H1 (cell line): ENCODE measurements around the gene SLC24A5. TPM values are rescaled to one million over a fixed set of nuclear protein-coding genes. Genes with fewer than 3 reads are reported as not detected.
A peak's percentile ranks its signal among the peaks of the same experiment; 100 is the strongest.

Experiments used
- CTCF ChIA-PET: fragments of 300-600 bp; sonication (Branson Sonifier 250); formaldehyde crosslinking; loops from one replicate; lab custom pipeline; 2021; ENCODE audit not compliant: partially characterized antibody; lab: Charles Lee
- POLR2A ChIA-PET: fragments of 300-600 bp; sonication (Branson Sonifier 250); formaldehyde crosslinking; loops from one replicate; lab custom pipeline; 2021; ENCODE audit warnings: inconsistent platforms; ENCODE audit not compliant: partially characterized antibody; lab: Charles Lee
- DNase-seq, 2 experiments: peaks; one replicate each; pipeline versions ENCODE4 v3.0.0 to v3.0.0-alpha.2; 2010 to 2022; ENCODE audit warnings: low spot score in 2 of 2, low read depth in 1 of 2, mixed read lengths in 1 of 2
- FAIRE-seq: peaks from 2 replicates; lab custom pipeline; 2011; peaks lifted over from hg19 to GRCh38; lab: Jason Lieb, UNC
- H2AFZ ChIP-seq: 2 replicates; pipeline ENCODE4 v1.8.1; 2012; ENCODE audit warnings: low read length, inconsistent platforms
- H2AK5ac ChIP-seq: 2 replicates; pipeline ENCODE4 v1.6.1; 2013; ENCODE audit warnings: low read depth, low read length
- H2BK120ac ChIP-seq: replicated peaks from 2 replicates; pipeline ENCODE3; 2013; ENCODE audit warnings: low read depth, low read length, inconsistent platforms
- H2BK12ac ChIP-seq: 2 replicates; pipeline ENCODE4 v1.6.1; 2013; ENCODE audit warnings: low read depth, low read length
- H2BK15ac ChIP-seq: 2 replicates; pipeline ENCODE4 v1.6.1; 2013; ENCODE audit warnings: low read length
- H2BK20ac ChIP-seq: 2 replicates; pipeline ENCODE4 v1.6.1; 2013; ENCODE audit warnings: low read length
- H2BK5ac ChIP-seq: 2 replicates; pipeline ENCODE4 v1.6.1; 2013; ENCODE audit warnings: low read depth, low read length
- H3K14ac ChIP-seq: 2 replicates; pipeline ENCODE4 v1.6.1; 2013; ENCODE audit warnings: inconsistent platforms; ENCODE audit not compliant: insufficient read length
- H3K18ac ChIP-seq: 2 replicates; pipeline ENCODE4 v1.6.1; 2013; ENCODE audit warnings: low read length; ENCODE audit errors: extremely low read depth
- H3K23ac ChIP-seq: 2 replicates; pipeline ENCODE4 v1.6.1; 2013; ENCODE audit warnings: inconsistent platforms; ENCODE audit not compliant: insufficient read length
- H3K23me2 ChIP-seq: 2 replicates; pipeline ENCODE4 v1.6.1; 2013; ENCODE audit warnings: low read depth, low read length
- H3K27ac ChIP-seq: 2 replicates; pipeline ENCODE4 v1.6.1; 2011; ENCODE audit warnings: low read depth, low read length, inconsistent platforms
- H3K27me3 ChIP-seq, 4 experiments: replicated peaks in 1 of 4; 1 replicate in 1 of 4; 2 replicates in 3 of 4; pipeline versions ENCODE4 v1.6.1 to v1.8.1; 2011 to 2013; ENCODE audit warnings: low read length in 3 of 4, mild to moderate bottlenecking in 3 of 4, inconsistent platforms in 2 of 4, mixed read lengths in 2 of 4, moderate library complexity in 1 of 4; ENCODE audit not compliant: control insufficient read depth in 3 of 4, insufficient read depth in 3 of 4; ENCODE audit errors: extremely low read depth in 1 of 4
- H3K36me3 ChIP-seq, 4 experiments: 2 replicates each; pipeline versions ENCODE4 v1.6.1 to v1.8.1; 2011 to 2013; ENCODE audit warnings: mild to moderate bottlenecking in 4 of 4, low read length in 3 of 4, moderate library complexity in 2 of 4, control low read depth in 1 of 4, inconsistent platforms in 1 of 4; ENCODE audit not compliant: insufficient read depth in 4 of 4, control insufficient read depth in 2 of 4
- H3K4ac ChIP-seq: replicated peaks from 2 replicates; pipeline ENCODE3; 2013; ENCODE audit warnings: low read length, low read depth, mixed read lengths, inconsistent platforms; ENCODE audit not compliant: insufficient read length
- H3K4me1 ChIP-seq, 4 experiments: replicated peaks in 1 of 4; 1 replicate in 1 of 4; 2 replicates in 3 of 4; pipeline versions ENCODE4 v1.6.1 to v1.8.1; 2011 to 2013; ENCODE audit warnings: low read length in 3 of 4, inconsistent platforms in 2 of 4, mixed read lengths in 1 of 4; ENCODE audit not compliant: insufficient read depth in 4 of 4, control insufficient read depth in 3 of 4
- H3K4me2 ChIP-seq, 2 experiments: 2 replicates each; pipeline versions ENCODE4 v1.6.1 to v1.8.1; 2011 to 2013; ENCODE audit warnings: low read depth in 2 of 2, low read length in 2 of 2, control low read depth in 1 of 2, inconsistent platforms in 1 of 2, mild to moderate bottlenecking in 1 of 2; ENCODE audit not compliant: insufficient read depth in 1 of 2
- H3K4me3 ChIP-seq, 4 experiments: fragments of 200-600, 300-600 bp in 1 of 4; sonication (generic), shearing (Covaris generic), sonication (Bioruptor Twin) in 1 of 4; 2 replicates each; pipeline versions ENCODE4 v1.5.1 to v1.8.1; 2011 to 2016; ENCODE audit warnings: low read length in 4 of 4, low read depth in 3 of 4, control low read depth in 2 of 4, inconsistent platforms in 2 of 4, mild to moderate bottlenecking in 2 of 4, mixed read lengths in 1 of 4, moderate library complexity in 1 of 4; ENCODE audit not compliant: insufficient read depth in 2 of 4; ENCODE audit errors: extremely low read depth in 1 of 4
- H3K56ac ChIP-seq: replicated peaks from 2 replicates; pipeline ENCODE3; 2013; ENCODE audit warnings: low read depth, mild to moderate bottlenecking, mixed read lengths, low read length, inconsistent platforms; ENCODE audit not compliant: insufficient read length
- H3K79me1 ChIP-seq: 2 replicates; pipeline ENCODE4 v1.6.1; 2013; ENCODE audit warnings: low read depth, low read length, control low read depth
- H3K79me2 ChIP-seq, 2 experiments: 2 replicates each; pipeline versions ENCODE4 v1.6.1 to v1.8.1; 2012 to 2013; ENCODE audit warnings: low read length in 2 of 2, mild to moderate bottlenecking in 2 of 2, inconsistent platforms in 1 of 2; ENCODE audit not compliant: insufficient read depth in 2 of 2, control insufficient read depth in 1 of 2
- H3K9ac ChIP-seq, 4 experiments: replicated peaks in 1 of 4; 1 replicate in 1 of 4; 2 replicates in 3 of 4; pipeline versions ENCODE4 v1.6.1 to v1.8.1; 2011 to 2013; ENCODE audit warnings: low read depth in 3 of 4, low read length in 3 of 4, control low read depth in 2 of 4, mild to moderate bottlenecking in 2 of 4, moderate library complexity in 2 of 4, inconsistent platforms in 1 of 4; ENCODE audit errors: extremely low read depth in 1 of 4
- H3K9me3 ChIP-seq, 2 experiments: 2 replicates each; pipeline versions ENCODE4 v1.6.1 to v1.8.1; 2012 to 2013; ENCODE audit warnings: mild to moderate bottlenecking in 2 of 2, moderate library complexity in 2 of 2, control low read depth in 1 of 2, inconsistent platforms in 1 of 2, low read depth in 1 of 2, low read length in 1 of 2, mixed read lengths in 1 of 2; ENCODE audit not compliant: insufficient read depth in 2 of 2
- H4K20me1 ChIP-seq, 2 experiments: replicated peaks in 1 of 2; 2 replicates each; pipeline versions ENCODE3 to v1.8.1; 2011 to 2013; ENCODE audit warnings: inconsistent platforms in 2 of 2, low read length in 2 of 2, mild to moderate bottlenecking in 1 of 2; ENCODE audit not compliant: insufficient read depth in 2 of 2, control insufficient read depth in 1 of 2
- H4K5ac ChIP-seq: 2 replicates; pipeline ENCODE4 v1.6.1; 2013; ENCODE audit warnings: low read length, low read depth, mixed read lengths, inconsistent platforms; ENCODE audit not compliant: insufficient read length
- H4K8ac ChIP-seq: 2 replicates; pipeline ENCODE4 v1.8.0; 2013; ENCODE audit warnings: mild to moderate bottlenecking, moderate library complexity, low read length, inconsistent platforms; ENCODE audit not compliant: insufficient read depth; ENCODE audit errors: extremely low read depth
- H4K91ac ChIP-seq: replicated peaks from 2 replicates; pipeline ENCODE3; 2013; ENCODE audit warnings: low read length, mixed read lengths, inconsistent platforms; ENCODE audit not compliant: insufficient read length
- CTCF ChIP-seq, 3 experiments: IDR thresholded peaks; 1 replicate in 2 of 3; 2 replicates in 1 of 3; pipeline versions ENCODE4 v1.5.1 to v1.6.1; 2011; ENCODE audit warnings: low read length in 3 of 3, mild to moderate bottlenecking in 3 of 3, inconsistent platforms in 2 of 3, low read depth in 1 of 3, moderate library complexity in 1 of 3; ENCODE audit not compliant: insufficient read depth in 1 of 3; ENCODE audit errors: control extremely low read depth in 1 of 3
- FOSL1 ChIP-seq: IDR thresholded peaks from 2 replicates; pipeline ENCODE4 v1.6.1; 2011; ENCODE audit warnings: mild to moderate bottlenecking, low read depth, low read length, moderate library complexity; ENCODE audit not compliant: insufficient read depth
- HDAC6 ChIP-seq: IDR thresholded peaks from one replicate; pipeline ENCODE4 v1.7.1; 2012; ENCODE audit warnings: low read depth, mild to moderate bottlenecking, inconsistent platforms, low read length, moderate library complexity
- RAD21 ChIP-seq, 2 experiments: IDR thresholded peaks in 1 of 2; conservative IDR thresholded peaks in 1 of 2; 2 replicates each; pipeline ENCODE4 v1.6.1; 2011; ENCODE audit warnings: low read depth in 2 of 2, low read length in 2 of 2, improper control_type of control experiment in 1 of 2, inconsistent platforms in 1 of 2, mild to moderate bottlenecking in 1 of 2, moderate library complexity in 1 of 2
- TBP ChIP-seq: IDR thresholded peaks from 2 replicates; pipeline ENCODE4 v1.6.1; 2011; ENCODE audit warnings: low read depth, low read length, improper control_type of control experiment
- TEAD4 ChIP-seq: IDR thresholded peaks from 2 replicates; pipeline ENCODE4 v1.6.1; 2012; ENCODE audit warnings: low read depth, low read length, inconsistent platforms, mixed read lengths
- WGBS, 2 experiments: shearing (Covaris generic) in 1 of 2; methylation state at CpG; one replicate each; pipeline versions ENCODE4 v1.1.6 to v1.1.7; 2013 to 2015; ENCODE audit warnings: low lambda C conversion rate in 2 of 2, mixed read lengths in 2 of 2, inconsistent platforms in 1 of 2, low coverage in 1 of 2, missing lambda C conversion rate in 1 of 2; ENCODE audit not compliant: insufficient replicate concordance in 2 of 2, insufficient coverage in 1 of 2, insufficient read length in 1 of 2; ENCODE audit errors: extremely low coverage in 1 of 2, missing lambda C conversion rate in 1 of 2; 5-methylcytosine and 5-hydroxymethylcytosine counted together
- polyA plus RNA-seq, 7 experiments: library from polyadenylated mRNA; depleted of rRNA in 3 of 7; stranded (reverse) in 5 of 7; unstranded in 2 of 7; fragments of >200 nt in 5 of 7; fragments of 200-250 nt in 2 of 7; gene quantifications; 1 replicate in 5 of 7; 2 replicates in 1 of 7; 4 replicates in 1 of 7; pipeline versions ENCODE4 v1.2.1 to v1.2.3, GENCODE V29; 2011 to 2013; ENCODE audit warnings: missing spikeins in 2 of 7, mixed read lengths in 2 of 7
- total RNA-seq: library from RNA; stranded (reverse); fragmentation: NEBNext Ultra II Directional; extraction: Animal tissue kit (Norgen Biotek cat#: 25700); gene quantifications from 2 replicates; pipeline ENCODE4 v1.2.1, GENCODE V29; 2021

Gene SLC24A5
- total and polyA plus RNA-seq, 2 of the 8 experiments (the other 6 are each of a cell fraction or from before 2014, with no cell fraction given) = not detected

DNA sequence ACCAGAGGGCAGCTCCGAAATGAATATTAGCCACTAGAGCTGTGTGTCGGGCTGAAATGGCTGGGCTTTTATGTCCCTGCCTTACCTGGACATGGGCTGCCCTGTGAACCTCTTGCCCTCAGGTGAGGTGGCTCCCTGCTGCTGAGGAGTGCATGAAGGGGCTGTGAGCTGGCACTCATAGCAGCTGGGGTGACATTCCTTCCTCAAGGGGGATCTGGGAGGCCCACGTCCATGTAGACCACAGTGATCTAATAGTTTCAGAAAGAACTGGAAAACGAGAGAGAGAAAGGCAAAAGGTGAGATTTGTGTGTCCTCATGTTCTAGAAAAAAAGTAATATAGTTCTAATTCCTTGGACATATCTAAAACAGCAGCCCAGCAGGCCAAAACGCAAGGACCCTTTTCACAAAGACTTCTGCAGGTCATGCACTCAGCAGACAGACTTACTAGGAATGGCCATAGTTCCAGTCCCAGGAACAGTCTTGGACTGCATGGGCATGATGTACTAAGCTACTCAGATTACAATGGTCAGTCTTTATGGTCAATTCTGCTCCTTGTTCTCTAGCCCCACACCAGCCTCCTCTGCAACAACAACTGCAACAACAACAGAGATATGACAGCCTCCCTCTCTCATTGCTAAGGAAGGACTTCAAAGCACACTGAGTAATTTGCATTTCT, 10.8 kb upstream of the SLC24A5 start:
- POLR2A ChIA-PET = no interaction called here
- FAIRE-seq = no peak

More for the DNA sequence above, 10.8 kb upstream of the SLC24A5 start:
- no peak for TF ChIP-seq HDAC6
- TF ChIP-seq TBP = no peak
- peak; percentile 96 for TF ChIP-seq TEAD4
- TF ChIP-seq CTCF (IDR thresholded peaks at IDR 0.05; ENCODE audit: control extremely low read depth in 1 of 3, insufficient read depth in 1 of 3, low read depth in 1 of 3, low read length in 3 of 3) = peak; percentile 19 to 47 (median 29); a peak in 3 of 4 replicates
- no peak for TF ChIP-seq FOSL1
- peak; percentile 1 to 20; a peak in 2 of 4 replicates for TF ChIP-seq RAD21 (IDR thresholded peaks at IDR 0.05 in 1 of 2, conservative IDR thresholded peaks at IDR 0.05 in 1 of 2; ENCODE audit: low read depth in 2 of 2, low read length in 2 of 2)
- H2AK5ac ChIP-seq = no peak overlapping the region
- no peak overlapping the region for H2BK20ac ChIP-seq
- H3K18ac ChIP-seq = no peak overlapping the region
- peaks cover 1 to 6% (median 2%) of the 10 kb centered on the region in 4 experiments; a peak in 4 of 7 replicates for H3K4me1 ChIP-seq
- no peak overlapping the region for H2BK15ac ChIP-seq
- no peak overlapping the region for H4K91ac ChIP-seq
- no peak overlapping the region for H3K9ac ChIP-seq
- H3K56ac ChIP-seq = no peak overlapping the region
- no peaks in the 10 kb centered on the region for H3K79me1 ChIP-seq
- no peak overlapping the region for H3K27ac ChIP-seq
- H3K4me2 ChIP-seq = no peak overlapping the region
- H4K8ac ChIP-seq = no peak overlapping the region
- H4K20me1 ChIP-seq = no peaks in the 10 kb centered on the region
- no peak overlapping the region for H3K4me3 ChIP-seq
- no peaks in the 10 kb centered on the region for H3K79me2 ChIP-seq
- H3K23ac ChIP-seq = no peak overlapping the region
- no peak overlapping the region for H4K5ac ChIP-seq
- no peaks in the 10 kb centered on the region for H3K27me3 ChIP-seq
- H3K9me3 ChIP-seq = no peaks in the 10 kb centered on the region
- no peak overlapping the region for H3K4ac ChIP-seq
- H2AFZ ChIP-seq = 0 out of 2 replicates have a peak overlapping the region, but pooled peaks have one; percentile 6
- no peaks in the 10 kb centered on the region for H3K36me3 ChIP-seq
- WGBS, 2 experiments = 86% methylated on average over 5 of the region's 5 CpGs; no CpG with 5 or more reads in 1 of the 2 experiments
- H2BK120ac ChIP-seq = no peak overlapping the region
- no peak overlapping the region for H2BK12ac ChIP-seq
- DNase-seq = no peak
- CTCF ChIA-PET = interaction anchor here (0.8 to 7.3 kb wide), 9 partner anchors 9 to 176 kb away, joined by 3 to 82 read pairs (median 3); no protein-coding TSS in a partner anchor
- no peaks in the 10 kb centered on the region for H3K23me2 ChIP-seq
- H3K14ac ChIP-seq = no peak overlapping the region
- no peak overlapping the region for H2BK5ac ChIP-seq
